ENCODE results near the gene EFNA2.

Gene EFNA2

GRCh38 chr19:1284979-1285736 is 515 bp upstream of the EFNA2 start:
- in situ Hi-C loops (cut with MboI; ENCODE audit: low pct_unique_long_range_greater_than_20kb, low sequenced_read_pairs, unreplicated experiment): loop anchor here (25.0 kb wide), 1 partner anchor 102 kb away; the partner anchor contains the start of gene NDUFS7
- TF ChIP-seq CTCF (IDR thresholded peaks at IDR 0.05; ENCODE audit: extremely low read depth, insufficient read depth, missing control alignments): no peak
- no peak for DNase-seq (ENCODE audit: low spot score)

GRCh38 chr19:1286487-1287353 is 1.0 kb downstream of the EFNA2 start:
- no peak for TF ChIP-seq CTCF (IDR thresholded peaks at IDR 0.05; ENCODE audit: extremely low read depth, insufficient read depth, missing control alignments)
- in situ Hi-C loops (cut with MboI; ENCODE audit: low pct_unique_long_range_greater_than_20kb, low sequenced_read_pairs, unreplicated experiment): loop anchor here (25.0 kb wide), 1 partner anchor 101 kb away; the partner anchor contains the start of gene NDUFS7
- no peak for DNase-seq (ENCODE audit: low spot score)

DNA sequence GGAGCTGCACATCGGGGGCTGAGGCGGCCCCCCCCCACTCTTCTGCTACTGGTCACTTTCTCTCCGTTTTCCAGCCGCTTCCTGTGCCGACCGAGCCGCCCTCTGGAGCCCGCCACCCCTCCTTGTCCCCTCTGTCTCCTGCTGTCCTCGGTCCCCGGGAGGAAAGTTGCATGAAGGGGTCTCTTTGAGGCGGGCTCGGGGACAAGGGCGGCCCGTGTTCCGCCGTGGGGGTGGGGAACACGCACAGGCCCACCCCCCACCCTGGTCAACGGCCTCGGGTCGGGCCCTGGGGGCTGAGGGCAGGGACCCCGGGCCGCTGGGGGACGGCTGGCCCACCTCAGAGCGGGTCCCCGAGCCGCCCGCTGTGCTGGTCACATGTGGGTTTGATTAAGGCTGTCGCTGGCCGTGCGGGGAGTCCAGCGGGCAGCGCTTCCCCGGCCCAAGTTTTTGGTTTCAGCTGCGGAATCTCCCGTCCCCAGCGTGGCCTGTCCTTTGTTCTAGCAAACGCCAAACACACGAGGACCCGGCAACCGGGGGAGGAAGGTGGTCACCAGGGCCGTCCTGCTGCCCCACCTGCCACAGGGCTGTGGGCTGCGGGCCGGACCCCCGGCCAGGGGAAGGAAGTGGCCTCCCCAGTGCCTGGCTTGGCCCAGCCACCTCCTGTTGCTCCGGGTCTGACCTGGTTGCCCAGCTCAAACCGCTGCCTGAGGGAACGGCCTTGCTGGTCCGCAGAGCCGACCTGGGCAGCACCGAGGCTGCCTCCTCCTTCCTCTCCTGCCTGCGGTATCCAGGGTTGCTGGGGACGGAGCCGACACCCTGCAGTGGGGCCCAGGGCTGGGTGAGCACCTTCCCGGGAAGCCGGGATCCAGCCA is 1.9 kb downstream of the EFNA2 start:
- TF ChIP-seq CTCF (IDR thresholded peaks at IDR 0.05; ENCODE audit: extremely low read depth, insufficient read depth, missing control alignments): no peak
- in situ Hi-C loops (cut with MboI; ENCODE audit: low pct_unique_long_range_greater_than_20kb, low sequenced_read_pairs, unreplicated experiment): loop anchor here (25.0 kb wide), 1 partner anchor 100 kb away; the partner anchor contains the start of gene NDUFS7
- DNase-seq (ENCODE audit: low spot score): no peak

DNA sequence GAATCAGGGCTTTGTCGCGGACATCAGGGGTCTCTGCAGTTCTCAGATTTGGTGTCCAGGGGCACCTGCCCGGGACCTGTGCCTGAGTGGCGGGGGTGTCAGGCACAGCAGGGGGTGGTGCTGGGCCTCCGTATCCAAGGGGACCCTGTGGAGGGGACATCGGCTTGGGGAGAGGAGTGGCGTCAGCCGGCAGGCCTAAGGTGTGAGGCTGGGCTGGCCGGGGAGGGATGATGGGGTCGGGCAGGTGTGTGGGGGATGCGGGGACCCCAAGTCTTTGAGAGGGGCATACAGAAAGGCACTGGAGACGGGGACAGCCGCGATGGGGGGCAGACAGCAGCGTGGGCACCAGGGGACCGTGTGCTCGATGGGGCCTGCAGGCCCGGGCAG is 2.5 kb downstream of the EFNA2 start:
- in situ Hi-C loops (cut with MboI; ENCODE audit: low pct_unique_long_range_greater_than_20kb, low sequenced_read_pairs, unreplicated experiment): loop anchor here (25.0 kb wide), 1 partner anchor 99 kb away; the partner anchor contains the start of gene NDUFS7
- no peak for DNase-seq (ENCODE audit: low spot score)
- no peak for TF ChIP-seq CTCF (IDR thresholded peaks at IDR 0.05; ENCODE audit: extremely low read depth, insufficient read depth, missing control alignments)

DNA sequence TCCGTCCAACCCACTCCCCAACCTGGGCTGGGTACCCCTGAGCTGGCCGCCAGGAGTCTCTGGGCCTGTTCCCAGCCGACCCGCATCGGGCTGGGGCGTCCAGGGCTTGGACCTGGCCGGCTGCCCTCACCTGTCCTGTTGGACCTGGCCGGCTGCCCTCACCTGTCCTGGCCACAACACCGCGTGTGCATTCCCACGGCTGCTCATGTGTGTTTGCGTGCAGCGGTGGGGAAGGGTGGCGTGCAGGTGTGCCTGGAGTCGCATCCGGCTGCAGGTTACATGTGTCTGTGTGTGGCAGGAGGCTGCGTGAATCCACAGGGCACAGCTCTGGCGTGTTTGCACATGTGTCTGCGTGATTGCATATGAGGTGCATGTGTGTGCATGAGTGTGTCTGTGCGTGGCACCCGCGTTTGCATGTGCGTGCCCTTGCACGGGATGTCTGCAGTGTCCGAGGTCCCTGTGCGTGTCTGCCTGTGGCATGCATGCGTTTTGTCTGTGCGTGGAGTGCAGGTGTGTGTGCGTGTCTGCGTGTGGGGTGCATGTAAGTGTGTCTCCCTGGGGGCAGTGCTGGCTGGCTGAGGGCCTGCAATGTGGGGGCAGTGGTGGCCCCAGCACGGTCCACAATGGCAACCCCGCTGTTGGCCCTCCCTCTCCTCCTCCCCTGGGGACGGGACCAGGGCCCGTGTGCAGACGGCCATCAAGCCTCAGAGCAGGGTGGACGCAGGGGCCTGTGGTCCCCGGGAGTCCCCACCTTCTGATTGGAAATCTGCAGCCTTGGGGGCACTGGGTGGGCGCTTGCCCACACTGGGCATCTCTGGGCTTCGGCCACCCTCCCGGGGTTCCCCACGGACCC is 3.4 kb downstream of the EFNA2 start:
- TF ChIP-seq CTCF (IDR thresholded peaks at IDR 0.05; ENCODE audit: extremely low read depth, insufficient read depth, missing control alignments): no peak
- no peak for DNase-seq (ENCODE audit: low spot score)
- in situ Hi-C loops (cut with MboI; ENCODE audit: low pct_unique_long_range_greater_than_20kb, low sequenced_read_pairs, unreplicated experiment): loop anchor here (25.0 kb wide), 1 partner anchor 98 kb away; the partner anchor contains the start of gene NDUFS7
